NOMO-1 treated with dmso at 0.1 percent for 144 hours (cell line): ENCODE results near the gene KCNK18.
A peak's percentile ranks its signal among the peaks of the same experiment; 100 is the strongest.
"Not testable (repeated sequence)": the region's sequence is repeated elsewhere in the genome, so short reads cannot be mapped to it uniquely, and the experiment has no call there.

Experiments
- DNase-seq: peaks from one replicate; lab custom pipeline; 2025; ENCODE audit not compliant: unreplicated experiment; lab: John Stamatoyannopoulos, UW

Gene KCNK18

GRCh38 chr10:117221156-117221711, 23.9 kb downstream of the KCNK18 start:
- no peak for DNase-seq

GRCh38 chr10:117222552-117222951, 25.3 kb downstream of the KCNK18 start:
- DNase-seq, result no peak

- no peak for DNase-seq
Measured at GRCh38 chr10:117222976-117223692, 25.8 kb downstream of the KCNK18 start.

GRCh38 chr10:117223693-117224430, 26.6 kb downstream of the KCNK18 start:
- DNase-seq, result no peak

GRCh38 chr10:117224881-117225280, 27.6 kb downstream of the KCNK18 start:
- DNase-seq, result no peak

- peak; percentile 37 for DNase-seq
Measured at GRCh38 chr10:117226813-117227451, 29.6 kb downstream of the KCNK18 start.

- DNase-seq, result no peak
Measured at GRCh38 chr10:117228210-117228609, 30.9 kb downstream of the KCNK18 start.

GRCh38 chr10:117230107-117230506, 32.8 kb downstream of the KCNK18 start:
- not testable (repeated sequence) for DNase-seq

GRCh38 chr10:117237401-117237991, 40.2 kb downstream of the KCNK18 start:
- DNase-seq, result peak; percentile 75

GRCh38 chr10:117239051-117239450, 41.8 kb downstream of the KCNK18 start:
- no peak for DNase-seq

GRCh38 chr10:117239721-117240620, 42.7 kb downstream of the KCNK18 start:
- no peak for DNase-seq

GRCh38 chr10:117240621-117241529, 43.6 kb downstream of the KCNK18 start, which contains the start of gene SLC18A2:
SLC18A2 (plus strand) TSS chr10:117241114; CDS start chr10:117241694, 580 bp downstream.
- DNase-seq, result no peak

GRCh38 chr10:117241541-117242462, 44.5 kb downstream of the KCNK18 start:
- no peak for DNase-seq

GRCh38 chr10:117242463-117242832, 45.2 kb downstream of the KCNK18 start:
- DNase-seq, result no peak

- no peak for DNase-seq
Measured at GRCh38 chr10:117246997-117247671, 49.8 kb downstream of the KCNK18 start.

GRCh38 chr10:117248750-117249465, 51.6 kb downstream of the KCNK18 start:
- no peak for DNase-seq
